Stimulated activated CD4-positive, alpha-beta T cell treated with anti-CD3 and anti-CD28 coated beads, Interleukin-2, amount 100 ng/mL, for 48 hours (primary cell): ENCODE data around the gene SYAP1.
"Not testable (repeated sequence)": the region's sequence is repeated elsewhere in the genome, so short reads cannot be mapped to it uniquely, and the experiment has no call there.

Source experiments
- DNase-seq, 2 donors: peaks; one replicate each; pipeline ENCODE4 v3.0.0-alpha.2; 2020

SYAP1 gene

GRCh38 chrX:16719334-16720084 lies at the start of gene SYAP1:
SYAP1 (plus strand) TSS chrX:16719612; CDS start chrX:16719725, 113 bp downstream.
- DNase-seq = peak; percentile 90 to 97

DNA sequence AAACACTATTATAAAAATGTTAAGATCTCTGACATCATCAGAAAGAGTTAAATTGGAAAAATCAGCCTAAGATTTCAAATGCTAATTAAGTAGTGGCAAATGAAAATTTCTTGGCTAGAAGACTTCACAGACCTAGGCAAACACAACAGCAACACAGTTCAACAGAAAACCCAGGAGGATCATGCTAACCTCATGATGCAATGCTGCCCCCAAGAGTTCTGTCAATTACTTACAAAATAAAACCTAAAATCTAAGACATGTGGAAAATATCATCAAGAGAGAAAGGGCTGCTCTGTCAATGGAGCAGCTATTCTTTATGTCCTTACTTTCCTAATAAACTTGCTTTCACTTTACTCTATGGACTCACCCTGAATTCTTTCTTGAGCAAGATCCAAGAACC lies 48.4 kb upstream of the SYAP1 start:
- DNase-seq = peak in 1 of 2 donors; percentile 3

DNA sequence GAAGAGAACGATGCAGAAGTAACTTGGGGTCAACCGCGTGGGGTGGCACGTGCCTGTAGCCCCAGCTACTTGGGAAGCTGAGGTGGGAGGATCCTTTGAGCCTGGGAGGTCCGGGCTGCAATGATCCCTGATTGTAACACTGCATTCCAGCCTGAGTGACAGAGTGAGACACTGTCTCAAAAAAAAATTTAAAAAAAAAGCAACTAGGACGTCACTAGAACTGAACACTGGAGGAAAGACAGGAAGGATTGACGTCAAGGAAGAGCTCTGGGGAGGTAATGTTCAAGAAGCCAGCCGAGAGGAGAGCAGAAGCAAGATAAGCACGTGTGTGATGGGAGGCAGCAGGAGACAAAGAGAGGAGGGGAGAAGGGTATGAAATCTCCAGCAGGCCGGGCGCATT lies 40.7 kb upstream of the SYAP1 start:
- DNase-seq = no peak

GRCh38 chrX:16683007-16683664 lies 36.3 kb upstream of the SYAP1 start:
- DNase-seq = no peak

- no peak for DNase-seq
Observed at GRCh38 chrX:16687514-16687913, 31.9 kb upstream of the SYAP1 start.

GRCh38 chrX:16695079-16695676 lies 24.2 kb upstream of the SYAP1 start:
- DNase-seq = peak; percentile 57 to 70

DNA sequence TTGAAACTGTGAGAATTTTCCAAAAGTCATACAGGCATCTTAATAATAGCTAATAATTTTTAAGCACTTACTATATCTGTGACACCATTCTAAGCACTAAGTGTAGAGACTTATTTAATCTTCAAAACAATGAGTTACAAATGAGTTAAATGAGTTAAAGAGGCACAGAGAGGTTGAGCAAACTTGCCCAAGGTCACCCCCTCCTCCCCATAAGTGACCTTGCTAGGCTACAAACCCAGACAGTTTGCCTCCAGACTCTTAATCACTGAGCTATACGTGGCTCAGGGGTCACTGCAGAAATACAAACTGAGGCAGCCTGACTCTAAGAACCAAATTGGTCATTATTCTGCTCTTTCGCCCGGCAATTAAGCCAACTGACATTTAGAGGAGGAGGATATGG lies 22.5 kb upstream of the SYAP1 start:
- no peak for DNase-seq

DNA sequence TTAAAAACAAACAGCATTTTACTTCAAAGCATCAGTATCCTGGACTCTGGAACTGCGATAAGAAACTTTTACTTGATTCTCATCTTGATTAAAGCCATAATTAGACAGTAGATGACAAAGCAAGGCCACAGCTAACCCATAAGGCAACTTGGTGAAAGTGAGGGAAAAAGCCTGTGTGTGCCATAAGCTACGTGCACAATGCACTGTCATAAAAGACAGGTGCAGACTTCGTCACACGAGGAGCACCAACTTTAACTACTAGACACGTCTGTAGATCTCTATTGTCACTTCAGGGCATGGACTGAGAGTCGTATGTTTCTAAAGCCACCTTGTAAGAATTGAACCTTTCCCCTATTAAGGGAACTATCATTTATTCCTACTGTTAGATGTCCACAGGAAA lies 20.0 kb upstream of the SYAP1 start:
- DNase-seq = no peak

DNA sequence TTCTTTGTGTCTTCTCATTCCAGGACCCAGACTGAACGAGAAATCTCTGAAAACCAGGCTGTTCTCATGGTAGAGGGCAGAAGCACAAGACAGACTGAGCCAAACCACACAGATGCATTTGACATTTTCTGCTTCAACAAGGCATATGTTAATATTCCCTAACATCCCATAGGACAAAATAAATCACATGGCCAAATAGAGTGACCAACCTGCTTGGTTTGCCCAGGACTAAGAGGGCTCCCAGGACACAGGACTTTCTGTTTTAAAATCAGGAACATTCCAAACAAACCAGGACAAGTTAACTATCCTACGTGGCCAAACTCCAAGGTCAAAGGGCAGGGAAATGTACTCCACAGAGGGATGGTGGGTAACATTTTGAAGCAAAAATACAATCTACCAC lies 18.7 kb upstream of the SYAP1 start:
- no peak for DNase-seq

DNA sequence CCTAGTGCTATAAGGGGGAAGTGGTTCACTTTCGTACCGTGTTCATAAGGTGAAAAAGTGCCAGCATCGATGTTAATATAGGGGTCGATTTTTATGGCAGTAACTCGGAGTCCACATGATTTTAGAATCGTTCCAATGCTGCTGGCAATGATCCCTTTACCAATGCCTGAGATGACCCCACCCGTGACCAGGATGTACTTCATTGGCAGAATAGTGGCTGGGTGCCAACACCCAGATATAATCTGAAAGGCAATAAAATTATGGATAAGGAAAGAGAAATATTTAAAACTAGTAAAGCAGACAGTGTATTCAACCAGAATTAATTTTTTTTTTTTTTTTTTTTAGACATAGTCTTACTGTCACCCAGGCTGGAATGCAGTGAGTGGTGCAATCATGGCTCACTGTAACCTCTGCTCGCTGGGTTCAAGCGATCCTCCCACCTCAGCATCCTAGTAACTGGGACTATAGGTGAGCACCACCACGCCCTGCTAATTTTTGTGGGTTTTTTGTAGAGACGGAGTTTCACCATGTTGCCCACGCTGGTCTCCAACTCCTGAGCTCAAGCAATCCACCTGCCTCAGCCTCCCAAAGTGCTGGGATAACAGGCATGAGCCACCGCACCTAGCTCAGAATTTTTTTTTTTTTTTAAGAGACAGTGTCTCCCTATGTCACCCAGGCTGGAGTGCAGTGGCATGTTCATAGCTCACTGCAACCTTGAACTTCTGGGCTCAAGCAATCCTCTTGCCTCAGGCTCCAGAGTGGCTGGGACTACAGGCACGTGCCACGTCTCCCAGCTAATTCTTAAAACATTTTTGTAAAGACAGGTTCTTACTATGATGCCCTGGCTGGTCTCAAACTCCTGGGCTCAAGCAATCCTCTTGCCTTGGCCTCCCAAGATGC lies 16.5 kb upstream of the SYAP1 start:
- DNase-seq = no peak

DNA sequence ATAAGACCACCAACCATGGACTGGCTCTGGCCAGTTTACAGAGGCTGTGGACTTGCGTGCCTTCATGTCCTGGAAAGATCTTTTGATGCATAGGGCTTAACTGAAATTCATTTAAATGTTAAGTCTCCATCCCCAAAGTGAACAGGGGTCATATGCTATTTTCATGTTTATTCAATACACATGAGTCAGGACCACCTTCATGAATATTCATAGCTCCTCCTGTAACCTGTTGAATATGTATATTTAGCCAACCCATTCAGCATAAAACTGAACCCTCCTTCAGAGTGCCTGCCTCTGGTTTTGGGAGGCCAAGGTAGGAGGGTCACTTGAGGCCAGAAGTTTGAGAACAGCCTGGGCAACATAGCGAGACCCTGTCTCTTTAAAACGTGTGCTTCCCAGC lies 14.0 kb upstream of the SYAP1 start:
- DNase-seq = no peak

GRCh38 chrX:16708016-16708415 lies 11.4 kb upstream of the SYAP1 start:
- DNase-seq = no peak

DNA sequence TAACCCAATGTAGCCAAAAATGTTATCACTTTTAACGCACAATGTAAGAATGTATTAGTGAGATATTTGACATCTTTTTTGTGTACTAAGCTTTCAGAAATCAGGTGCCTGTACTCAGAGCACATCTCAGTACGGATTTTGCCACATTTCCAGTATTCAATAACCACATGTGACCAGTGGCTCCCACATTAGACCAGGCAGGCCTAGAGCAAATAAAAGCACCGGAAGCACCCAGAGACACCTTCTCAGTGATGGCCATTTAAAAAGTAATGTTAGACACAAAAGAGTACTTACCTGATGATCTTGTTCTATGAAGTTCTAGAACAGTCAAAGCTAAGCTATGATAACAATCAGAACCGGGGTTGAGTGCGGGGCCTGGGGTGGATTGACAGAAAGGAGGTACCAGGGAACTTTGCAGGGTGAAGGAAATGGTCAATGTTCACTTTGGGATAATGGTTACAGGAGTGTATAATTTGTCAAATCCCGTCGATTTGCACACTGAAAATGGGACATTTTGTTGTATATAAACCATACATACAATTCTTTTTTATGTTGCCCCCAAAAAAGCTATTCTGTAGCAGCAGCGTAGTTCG lies 8.1 kb upstream of the SYAP1 start:
- no peak for DNase-seq

DNA sequence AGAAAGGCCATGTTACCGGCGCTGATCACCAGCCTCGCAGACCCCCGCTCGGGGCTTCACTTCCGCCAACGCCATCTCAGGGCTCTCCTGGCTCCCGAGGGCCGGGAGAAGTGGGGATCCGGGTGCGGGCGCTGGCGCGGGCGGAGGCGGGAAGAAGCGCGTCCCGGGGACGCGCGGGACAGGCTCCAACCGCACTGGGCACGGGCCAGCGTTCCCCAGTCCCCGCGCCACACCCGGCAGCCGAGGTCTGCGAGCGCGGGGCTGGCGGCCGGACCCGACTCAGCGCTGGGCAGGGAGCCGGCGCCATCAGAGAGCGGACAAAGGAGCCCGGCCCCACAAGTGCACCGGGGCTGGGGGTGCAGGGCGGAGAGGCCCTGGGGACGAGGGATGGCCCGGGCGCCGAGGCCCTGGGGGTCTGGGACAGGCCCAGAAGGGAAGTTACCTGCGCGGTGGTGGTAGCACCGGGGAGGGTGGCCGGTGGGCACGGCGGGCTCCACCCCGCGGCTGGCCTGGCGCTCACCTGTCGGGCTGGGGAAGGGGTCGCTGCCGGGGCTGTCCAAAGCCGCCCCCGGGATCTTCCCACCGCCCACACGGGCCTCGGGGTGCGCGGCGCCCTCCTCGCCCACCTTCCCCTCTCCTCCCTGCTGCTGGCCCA lies 7.4 kb upstream of the SYAP1 start:
- no peak for DNase-seq

- DNase-seq = peak; percentile 23 to 34
Observed at GRCh38 chrX:16712548-16713155, 6.8 kb upstream of the SYAP1 start, which contains the start of gene CTPS2. CTPS2 (minus strand) TSS chrX:16712669; CDS start chrX:16702902, 9,767 bp downstream.

GRCh38 chrX:16714504-16714903 lies 4.9 kb upstream of the SYAP1 start:
- no peak for DNase-seq

DNA sequence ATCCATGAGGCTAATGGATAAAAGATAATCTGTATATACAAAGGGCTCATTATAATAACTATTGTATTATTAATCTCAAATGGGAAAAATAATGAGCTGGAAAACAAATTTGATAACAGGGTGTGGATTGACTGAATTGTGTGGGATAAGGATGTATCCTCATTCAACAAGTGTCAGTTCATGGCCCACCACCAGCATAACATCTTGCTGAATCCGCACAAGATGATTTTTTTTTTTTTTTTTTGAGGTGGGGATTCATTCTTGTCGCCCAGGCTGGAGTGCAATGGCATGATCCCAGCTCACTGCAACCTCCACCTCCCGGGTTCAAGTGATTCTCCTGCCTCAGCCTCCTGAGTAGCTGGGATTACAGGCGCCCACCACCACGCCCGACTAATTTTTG lies 3.8 kb upstream of the SYAP1 start:
- DNase-seq = not testable (repeated sequence)

DNA sequence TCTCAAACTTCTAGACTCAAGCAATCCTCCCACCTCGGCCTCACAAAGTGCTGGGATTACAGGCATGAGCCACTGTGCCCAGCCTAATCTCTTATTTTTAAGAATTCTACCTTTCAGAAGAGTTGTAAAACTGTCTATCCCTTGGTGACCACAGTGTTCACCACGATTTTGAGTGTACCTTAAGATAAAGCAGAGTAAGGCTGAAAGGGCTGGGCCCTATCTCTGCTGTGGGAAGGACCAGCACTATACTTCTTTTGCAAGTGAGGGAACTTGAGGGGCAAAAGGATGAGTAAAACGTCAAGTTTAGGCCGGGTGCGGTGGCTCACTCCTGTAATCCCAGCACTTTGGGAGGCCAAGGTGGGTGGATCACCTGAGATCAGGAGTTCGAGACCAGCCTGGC lies 3.0 kb upstream of the SYAP1 start:
- not testable (repeated sequence) for DNase-seq

DNA sequence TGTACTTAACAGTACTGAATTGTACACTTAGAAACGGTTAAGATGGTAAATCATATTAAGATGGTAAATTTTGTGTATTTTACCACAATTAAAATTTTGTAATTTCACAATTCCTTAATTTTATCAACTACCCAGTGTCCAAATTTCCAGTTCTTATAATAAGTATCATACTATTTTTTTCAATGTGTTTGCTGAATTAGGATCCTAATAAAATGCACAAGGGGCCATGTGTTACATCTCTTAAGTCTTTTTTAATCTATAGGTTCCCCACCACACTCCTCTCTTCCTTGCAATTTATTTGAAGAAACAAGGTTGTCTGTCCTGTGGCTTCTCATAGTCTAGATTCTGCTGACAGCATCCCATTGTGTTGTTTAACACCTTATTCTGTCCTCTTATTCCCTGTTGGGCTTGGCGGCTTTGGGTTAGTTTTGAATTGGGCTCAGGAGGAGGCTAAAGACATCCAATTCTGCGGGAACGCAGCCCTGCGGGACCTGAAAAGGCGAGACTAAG lies 533 bp upstream of the SYAP1 start:
- no peak for DNase-seq

DNA sequence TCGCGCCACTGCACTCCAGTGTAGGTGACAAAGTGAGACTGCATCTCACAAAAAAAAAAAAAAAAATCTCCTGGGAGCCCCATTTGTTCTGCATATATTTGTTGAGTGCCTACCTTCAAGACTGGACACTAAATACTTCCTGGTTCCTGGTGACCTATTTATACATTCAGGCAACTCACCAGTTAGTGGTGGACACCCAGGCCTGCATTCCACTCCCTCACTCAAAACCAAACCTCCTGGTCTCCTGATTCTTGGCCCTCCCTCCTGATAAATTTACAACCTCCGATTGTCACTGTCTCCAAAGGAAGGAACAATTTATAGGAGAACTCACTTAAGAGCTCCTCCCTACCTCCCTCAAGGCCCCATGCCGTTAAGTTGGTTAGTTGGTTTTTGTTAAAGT lies 3.1 kb downstream of the SYAP1 start:
- no peak for DNase-seq

GRCh38 chrX:16725072-16725471 lies 5.7 kb downstream of the SYAP1 start:
- DNase-seq = no peak
